Gastrocnemius medialis (tissue), 4 donors: ENCODE measurements around the gene RETN.

ENCODE experiments used
- CTCF ChIP-seq, 5 experiments: fragments of 450-650 bp in 3 of 5; fragments of 200-600 bp in 2 of 5; sonication (generic) in 2 of 5; IDR thresholded peaks in 4 of 5; conservative IDR thresholded peaks in 1 of 5; 1 replicate in 4 of 5; 2 replicates in 1 of 5; pipeline ENCODE4 v1.5.1; 2016 to 2019; ENCODE audit warnings: antibody characterized with exemption in 5 of 5, mild to moderate bottlenecking in 3 of 5, moderate library complexity in 3 of 5
- POLR2A ChIP-seq, 2 donors: fragments of 450-650 bp; IDR thresholded peaks; one replicate each; pipeline ENCODE4 v1.6.1; 2017; ENCODE audit warnings: antibody characterized with exemption in 2 of 2, mild to moderate bottlenecking in 2 of 2, moderate library complexity in 2 of 2

- TF ChIP-seq CTCF (IDR thresholded peaks at IDR 0.05 in 4 of 5, conservative IDR thresholded peaks at IDR 0.05 in 1 of 5): no peak
- TF ChIP-seq POLR2A (IDR thresholded peaks at IDR 0.05): no peak
These were observed 10.3 kb downstream of the RETN start for GRCh38 chr19:7678971-7679751.
